ENCODE measurements around the gene MON2.

DNA sequence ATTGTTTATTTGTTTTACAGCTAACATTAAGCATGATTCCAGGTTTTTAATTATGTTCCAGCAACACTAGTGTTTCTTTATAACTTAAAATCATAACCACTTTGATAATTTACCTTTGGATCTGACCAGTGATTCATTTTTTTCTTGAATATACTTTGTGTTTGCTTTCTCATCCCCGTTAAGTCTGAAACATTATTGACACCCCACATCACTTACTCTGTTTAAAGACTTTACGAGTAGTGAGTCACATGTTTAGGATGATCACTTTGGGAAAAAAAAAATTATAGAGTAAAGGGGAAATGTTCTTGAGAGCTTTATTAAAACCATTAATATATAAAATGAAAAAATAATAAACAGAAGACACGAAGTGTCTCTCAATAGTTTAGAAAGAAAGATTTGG lies 132.2 kb downstream of the MON2 start:
- TF ChIP-seq CTCF (IDR thresholded peaks at IDR 0.05) (no peak), POLR2A (IDR thresholded peaks at IDR 0.05) (no peak)

Measured in Peyer's patch (tissue), 4 donors.